Measurements from ENCODE around the gene CBL.

The CBL gene

DNA sequence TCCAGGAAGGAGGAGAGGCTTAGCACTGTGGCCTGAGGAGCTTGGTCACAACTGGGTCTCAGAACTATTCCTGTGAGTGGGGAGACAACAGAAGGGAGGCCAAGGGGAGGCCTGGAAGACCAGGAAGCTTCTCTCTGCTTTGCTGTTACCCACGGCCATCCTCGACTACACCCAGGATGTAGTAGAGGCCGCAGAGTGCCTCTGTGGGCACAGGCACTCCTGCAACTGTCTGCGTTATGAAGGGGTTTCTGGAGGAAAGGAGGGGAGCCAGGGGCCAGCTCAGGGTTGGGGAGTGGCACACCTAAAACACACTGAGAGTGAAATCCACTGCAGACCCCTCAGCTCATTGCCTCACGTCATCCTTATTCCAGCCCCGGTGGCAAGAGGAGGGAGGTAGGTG, 144.2 kb downstream of the CBL start:
- no peak for DNase-seq

DNA sequence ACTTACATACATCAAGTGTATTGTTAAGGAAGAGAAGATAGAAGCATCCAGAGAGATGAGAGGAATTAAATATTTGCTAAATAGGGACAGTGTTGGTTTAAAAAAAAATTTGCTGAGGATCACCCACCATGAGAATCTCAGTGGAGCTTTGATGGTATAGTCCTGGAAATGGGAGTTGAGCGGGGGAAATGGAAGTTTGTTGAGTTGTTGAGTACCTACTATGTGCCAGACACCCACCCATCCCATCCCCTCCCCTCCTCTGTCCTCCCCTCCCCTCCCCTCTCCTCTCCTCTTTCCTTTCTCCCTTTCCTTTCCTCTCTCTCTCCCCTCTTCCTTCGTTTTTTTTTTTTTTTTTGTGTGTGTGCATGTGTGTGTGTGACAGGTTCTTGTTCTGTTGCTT, 145.1 kb downstream of the CBL start:
- no peak for DNase-seq

DNA sequence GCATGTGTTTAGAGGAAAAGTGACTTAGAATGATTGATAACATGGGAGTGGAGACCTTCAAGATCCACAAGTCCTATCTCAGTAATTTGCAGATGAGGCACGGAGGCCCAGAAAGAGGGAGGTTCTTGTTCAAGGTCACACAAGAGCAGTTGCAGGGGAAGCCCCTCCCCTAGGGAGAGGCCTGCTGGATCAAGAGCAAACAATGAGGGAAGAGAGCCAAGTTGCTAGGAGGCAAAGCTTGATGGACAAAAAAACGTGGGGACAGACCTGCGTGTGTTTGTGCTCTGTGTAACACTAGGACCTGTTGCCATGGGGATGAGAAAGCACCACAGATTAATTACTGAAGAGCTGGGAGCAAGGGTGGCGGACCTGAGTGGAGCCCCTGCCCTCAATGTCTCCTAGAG, 146.7 kb downstream of the CBL start:
- DNase-seq, result no peak

DNA sequence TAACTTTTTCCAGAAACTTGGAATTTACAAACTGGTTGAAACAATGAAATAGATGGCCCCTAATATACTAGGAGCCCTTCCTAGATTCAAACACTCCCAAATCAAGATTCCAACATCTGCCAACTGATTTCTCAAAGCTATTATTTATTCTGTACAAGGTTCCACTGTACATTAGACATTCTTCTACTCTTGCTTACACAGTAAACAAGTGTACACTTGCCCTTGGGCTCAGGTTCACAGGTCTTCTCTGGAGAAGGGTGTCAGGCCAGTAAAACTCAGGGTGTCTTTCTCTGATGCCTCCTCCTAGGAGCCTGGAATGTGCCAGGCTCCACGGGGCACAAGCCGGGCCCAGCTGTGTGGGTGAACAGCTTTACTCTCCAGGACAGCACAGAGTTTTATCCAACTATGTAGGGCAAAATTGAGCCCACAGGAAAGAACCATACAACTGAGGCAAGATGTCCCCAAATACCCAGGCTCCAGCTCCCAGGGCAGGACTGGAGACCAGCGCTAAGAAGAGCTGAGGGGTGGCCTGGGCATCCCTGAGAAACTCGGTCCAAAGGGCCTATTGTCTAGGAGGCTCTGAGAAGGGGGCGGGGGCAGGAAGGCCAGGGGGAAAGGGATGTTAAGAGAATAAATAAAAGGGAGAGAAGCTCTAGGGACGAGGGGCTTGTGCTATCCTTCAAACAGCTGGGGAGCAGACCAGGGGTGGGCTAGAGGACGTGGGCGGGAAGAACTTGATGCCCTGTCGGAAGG, 149.1 kb downstream of the CBL start:
- DNase-seq, result no peak

DNA sequence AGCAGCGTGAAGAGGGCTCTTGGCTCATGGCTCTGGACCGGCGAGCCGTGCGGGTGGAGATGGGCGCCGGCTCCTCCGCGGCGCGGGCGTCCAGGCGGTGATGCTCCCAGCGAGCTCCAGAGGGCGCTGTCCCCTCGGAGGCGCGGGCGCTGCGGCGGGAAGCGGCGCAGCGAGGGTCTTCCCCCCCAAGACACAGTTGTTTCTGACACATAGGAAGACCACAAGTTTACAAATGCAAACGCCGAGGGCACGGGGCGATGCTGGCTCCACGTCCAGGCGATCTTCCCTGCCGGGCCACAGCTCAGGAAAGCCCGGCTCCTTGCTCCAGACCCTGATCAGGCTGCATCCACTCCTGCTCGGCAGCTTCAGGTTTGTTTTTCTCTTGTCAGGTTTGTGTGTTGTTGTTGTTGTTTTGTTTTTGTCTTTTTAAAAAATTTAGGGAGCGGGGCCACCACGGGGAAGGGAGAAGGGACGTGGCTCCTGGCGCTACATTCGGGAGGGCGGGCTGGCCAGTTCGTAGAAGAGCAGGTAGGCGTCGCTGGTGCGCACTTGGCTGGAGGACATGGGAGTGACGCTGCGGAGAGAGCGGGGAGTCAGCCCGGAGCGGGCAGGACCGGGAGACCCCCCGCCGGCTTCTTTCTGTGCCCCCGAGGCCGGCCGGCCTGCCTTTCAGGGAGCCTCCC, 150.4 kb downstream of the CBL start:
- no peak for DNase-seq

DNA sequence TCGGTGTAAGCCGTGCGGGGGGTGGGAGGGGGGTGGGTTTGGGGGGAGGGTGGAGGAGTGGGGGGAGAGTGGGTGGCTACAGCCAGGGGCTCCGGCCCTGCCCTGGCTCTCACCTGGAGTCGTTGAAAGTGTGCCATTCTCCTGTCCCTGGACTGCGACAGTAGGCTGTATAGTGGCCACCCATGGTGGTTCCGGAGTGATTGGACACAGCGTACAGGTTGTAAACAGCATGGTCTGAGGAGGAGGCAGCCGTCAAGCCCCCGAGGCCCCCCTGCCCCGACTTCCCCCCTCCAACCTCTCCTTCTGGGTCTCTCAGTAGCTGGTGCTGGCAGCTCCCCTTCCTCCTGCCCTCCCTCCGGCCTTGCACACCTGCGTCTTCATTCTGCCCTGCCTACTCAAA, 150.9 kb downstream of the CBL start:
- DNase-seq, result no peak

All from 8988T (cell line).